Type B pancreatic cell (in vitro differentiated cells): Measurements from ENCODE around the gene KCNJ6. TPM values are rescaled to one million over a fixed set of nuclear protein-coding genes. Genes with fewer than 3 reads are reported as not detected.

Source experiments
- DNase-seq: peaks from one replicate; pipeline ENCODE4 v3.0.0; 2021; ENCODE audit warnings: mixed read lengths; ENCODE audit not compliant: unreplicated experiment; ENCODE audit errors: extremely low spot score
- H3K27ac Mint-ChIP-seq: 2 replicates; pipeline ENCODE4 v1.8.0; 2021; ENCODE audit warnings: mild to moderate bottlenecking, mixed read lengths
- H3K27me3 Mint-ChIP-seq: 2 replicates; pipeline ENCODE4 v1.8.0; 2021; ENCODE audit warnings: mixed read lengths
- H3K36me3 Mint-ChIP-seq: 2 replicates; pipeline ENCODE4 v1.8.0; 2021; ENCODE audit warnings: mixed read lengths
- H3K4me1 Mint-ChIP-seq: one replicate; pipeline ENCODE4 v1.8.0; 2021; ENCODE audit warnings: mixed read lengths; ENCODE audit not compliant: unreplicated experiment
- H3K4me3 Mint-ChIP-seq: 2 replicates; pipeline ENCODE4 v1.8.0; 2021; ENCODE audit warnings: mild to moderate bottlenecking, mixed read lengths
- H3K9me3 Mint-ChIP-seq: 2 replicates; pipeline ENCODE4 v1.8.0; 2021; ENCODE audit warnings: mixed read lengths
- total RNA-seq: library from RNA; stranded (reverse); gene quantifications from 2 replicates; pipeline ENCODE4 v1.2.1, GENCODE V29; 2021; ENCODE audit warnings: low replicate concordance
- TF ChIP-seq, protein P1 (sequence below): fragments of 200-600 bp; sonication (generic); conservative IDR thresholded peaks from 2 replicates; pipeline ENCODE4 v1.5.0; 2021; ENCODE audit warnings: antibody characterized with exemption, mild to moderate bottlenecking

Gene KCNJ6
- total RNA-seq, 1 donor from 2014 or later = 2.1 TPM

DNA sequence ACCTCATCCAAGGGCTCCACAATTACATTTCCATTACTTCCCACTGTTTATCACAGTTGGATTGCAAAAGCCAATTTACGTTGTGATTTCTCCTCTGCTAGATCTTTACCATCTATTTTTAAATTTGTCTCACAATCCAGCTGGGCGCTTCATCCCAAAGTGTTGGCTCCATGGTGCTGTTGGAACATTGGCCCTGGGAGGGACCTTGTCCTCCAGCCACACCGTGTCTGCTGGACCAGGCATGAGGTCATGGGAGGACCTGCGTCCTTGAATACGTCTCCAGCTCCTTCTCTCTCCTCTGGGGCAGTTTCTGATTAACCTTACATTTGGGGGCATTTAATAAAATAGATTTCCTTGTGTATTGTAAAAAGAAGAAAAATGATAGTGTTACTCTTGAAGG, 125.4 kb downstream of the KCNJ6 start:
- H3K36me3 Mint-ChIP-seq = no peaks in the 10 kb centered on the region
- no peaks in the 10 kb centered on the region for H3K9me3 Mint-ChIP-seq
- no peak for DNase-seq
- H3K4me3 Mint-ChIP-seq = no peak overlapping the region
- H3K27me3 Mint-ChIP-seq = peaks cover 2% of the 10 kb centered on the region
- no peak overlapping the region for H3K27ac Mint-ChIP-seq
- no peaks in the 10 kb centered on the region for H3K4me1 Mint-ChIP-seq
- TF ChIP-seq, protein P1, sequence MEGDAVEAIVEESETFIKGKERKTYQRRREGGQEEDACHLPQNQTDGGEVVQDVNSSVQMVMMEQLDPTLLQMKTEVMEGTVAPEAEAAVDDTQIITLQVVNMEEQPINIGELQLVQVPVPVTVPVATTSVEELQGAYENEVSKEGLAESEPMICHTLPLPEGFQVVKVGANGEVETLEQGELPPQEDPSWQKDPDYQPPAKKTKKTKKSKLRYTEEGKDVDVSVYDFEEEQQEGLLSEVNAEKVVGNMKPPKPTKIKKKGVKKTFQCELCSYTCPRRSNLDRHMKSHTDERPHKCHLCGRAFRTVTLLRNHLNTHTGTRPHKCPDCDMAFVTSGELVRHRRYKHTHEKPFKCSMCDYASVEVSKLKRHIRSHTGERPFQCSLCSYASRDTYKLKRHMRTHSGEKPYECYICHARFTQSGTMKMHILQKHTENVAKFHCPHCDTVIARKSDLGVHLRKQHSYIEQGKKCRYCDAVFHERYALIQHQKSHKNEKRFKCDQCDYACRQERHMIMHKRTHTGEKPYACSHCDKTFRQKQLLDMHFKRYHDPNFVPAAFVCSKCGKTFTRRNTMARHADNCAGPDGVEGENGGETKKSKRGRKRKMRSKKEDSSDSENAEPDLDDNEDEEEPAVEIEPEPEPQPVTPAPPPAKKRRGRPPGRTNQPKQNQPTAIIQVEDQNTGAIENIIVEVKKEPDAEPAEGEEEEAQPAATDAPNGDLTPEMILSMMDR = no peak

DNA sequence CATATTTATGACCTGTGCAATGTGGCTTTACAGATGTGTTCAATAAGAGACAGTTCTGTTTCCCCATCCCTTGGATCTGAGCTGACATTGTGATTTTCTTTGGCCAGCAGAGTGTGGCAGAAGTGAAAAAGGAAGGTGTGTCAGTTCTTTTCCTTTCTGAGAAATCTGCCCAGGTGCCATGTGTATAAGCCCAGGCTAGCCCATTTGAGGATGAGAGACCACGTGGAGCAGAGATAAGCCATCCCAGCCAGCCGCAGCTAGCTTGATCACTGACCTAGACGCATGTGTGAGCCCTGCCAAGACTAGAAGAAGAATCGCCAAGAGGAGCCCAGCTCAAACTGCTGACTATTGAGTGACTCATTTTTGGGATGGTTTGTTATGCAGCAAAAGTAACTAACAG, 127.8 kb downstream of the KCNJ6 start:
- TF ChIP-seq, protein P1 = no peak
- peaks cover 2% of the 10 kb centered on the region for H3K27me3 Mint-ChIP-seq
- H3K4me3 Mint-ChIP-seq = no peak overlapping the region
- no peak for DNase-seq
- H3K9me3 Mint-ChIP-seq = no peaks in the 10 kb centered on the region
- H3K27ac Mint-ChIP-seq = no peak overlapping the region
- no peaks in the 10 kb centered on the region for H3K4me1 Mint-ChIP-seq
- H3K36me3 Mint-ChIP-seq = no peaks in the 10 kb centered on the region

DNA sequence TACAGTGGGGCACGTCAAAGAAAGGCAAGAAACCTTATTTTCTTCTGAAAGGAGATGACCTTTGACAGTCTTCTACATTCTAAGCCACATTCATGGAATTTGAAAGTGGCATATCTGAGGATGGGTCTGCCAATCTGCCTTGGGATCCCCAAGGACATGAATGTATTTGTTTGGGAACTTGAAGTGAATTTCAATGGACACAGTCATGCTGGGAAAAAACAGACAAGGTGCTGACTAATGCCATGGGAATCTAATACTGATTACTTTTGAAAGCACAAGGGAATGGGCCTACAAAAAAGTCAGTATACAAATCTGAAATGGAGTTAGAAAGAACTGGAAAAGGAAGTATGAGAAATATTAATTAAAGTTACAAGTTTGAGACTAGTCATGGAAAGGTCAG, 128.8 kb downstream of the KCNJ6 start:
- DNase-seq = no peak
- Mint-ChIP-seq H3K27me3 (peaks cover 2% of the 10 kb centered on the region), H3K4me1 (no peaks in the 10 kb centered on the region), H3K4me3 (no peak overlapping the region), H3K27ac (no peak overlapping the region), H3K36me3 (no peaks in the 10 kb centered on the region), H3K9me3 (no peaks in the 10 kb centered on the region)
- TF ChIP-seq, protein P1 = no peak

DNA sequence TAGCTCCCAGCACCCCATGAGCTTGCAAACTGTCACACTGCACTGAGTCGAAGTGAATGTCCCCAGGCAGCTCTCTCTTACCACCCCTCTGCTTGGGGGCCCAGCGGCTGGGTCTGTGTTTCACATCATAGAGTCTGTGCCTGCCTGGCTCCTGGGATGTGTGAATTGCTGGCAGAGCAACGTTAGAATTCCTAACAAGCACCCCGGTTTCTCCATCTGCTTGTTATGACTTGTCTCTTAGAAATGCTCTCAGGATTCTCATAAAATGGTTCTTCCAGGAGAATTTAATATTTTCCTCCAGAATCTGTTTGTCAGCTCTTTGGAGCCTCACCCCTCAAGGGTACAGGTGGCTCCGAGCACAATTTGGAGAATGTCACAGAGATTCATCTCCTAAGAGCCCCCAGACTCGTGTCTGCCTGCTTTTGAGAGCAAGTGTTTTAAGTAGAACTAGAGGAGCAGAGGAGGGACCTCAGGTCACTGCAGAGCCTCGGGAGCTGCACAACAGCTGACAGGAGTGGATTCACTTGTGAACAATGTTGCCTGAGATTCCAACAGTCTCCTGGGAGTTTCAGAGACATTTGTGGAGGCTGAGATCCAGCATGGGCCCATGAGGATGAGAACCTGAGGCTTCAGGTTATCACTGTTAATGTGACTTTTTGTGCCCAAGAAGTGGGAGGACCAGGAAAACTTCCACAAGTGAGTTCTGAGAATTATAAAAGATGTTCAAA, 131.5 kb downstream of the KCNJ6 start:
- H3K27ac Mint-ChIP-seq = no peak overlapping the region
- peaks cover 4% of the 10 kb centered on the region for H3K9me3 Mint-ChIP-seq
- H3K4me1 Mint-ChIP-seq = no peaks in the 10 kb centered on the region
- DNase-seq = no peak
- no peaks in the 10 kb centered on the region for H3K36me3 Mint-ChIP-seq
- no peaks in the 10 kb centered on the region for H3K27me3 Mint-ChIP-seq
- TF ChIP-seq, protein P1 = no peak
- no peak overlapping the region for H3K4me3 Mint-ChIP-seq

DNA sequence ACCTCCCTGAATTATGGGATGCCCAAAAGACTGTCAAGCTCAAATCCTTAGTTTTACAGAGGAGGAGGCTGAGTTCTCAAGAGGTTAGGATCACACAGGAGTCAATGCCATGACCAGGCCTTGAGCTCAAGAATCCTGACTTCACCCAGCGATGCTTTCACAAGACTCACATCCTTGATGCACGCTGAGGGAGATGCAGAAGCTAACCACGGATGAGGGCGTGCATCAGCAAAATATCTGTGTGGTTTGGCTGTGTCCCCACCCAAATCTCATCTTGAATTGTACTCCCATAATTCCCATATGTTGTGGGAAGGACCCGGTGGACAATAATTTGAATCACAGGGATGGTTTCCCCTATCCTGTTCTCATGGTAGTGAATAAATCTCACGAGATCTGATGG, 133.2 kb downstream of the KCNJ6 start:
- DNase-seq = no peak
- TF ChIP-seq, protein P1 = no peak

More for the DNA sequence above, 133.2 kb downstream of the KCNJ6 start:
- peaks cover 3% of the 10 kb centered on the region for H3K27me3 Mint-ChIP-seq
- no peak overlapping the region for H3K27ac Mint-ChIP-seq
- H3K4me3 Mint-ChIP-seq = no peak overlapping the region
- H3K36me3 Mint-ChIP-seq = no peaks in the 10 kb centered on the region
- H3K4me1 Mint-ChIP-seq = no peaks in the 10 kb centered on the region
- peaks cover 4% of the 10 kb centered on the region for H3K9me3 Mint-ChIP-seq
